Endothelial cell of umbilical vein (primary cell): ENCODE data around the gene POU4F3.

Source experiments
- CTCF ChIP-seq, 2 donors: IDR thresholded peaks; 1 replicate in 1 of 2; 2 replicates in 1 of 2; pipeline ENCODE4 v1.5.1; 2011; ENCODE audit warnings: low read length in 2 of 2, mild to moderate bottlenecking in 2 of 2, moderate library complexity in 2 of 2, control low read depth in 1 of 2, inconsistent platforms in 1 of 2, low read depth in 1 of 2; ENCODE audit not compliant: insufficient read depth in 1 of 2; ENCODE audit errors: extremely low read depth in 1 of 2
- JUN ChIP-seq: IDR thresholded peaks from 2 replicates; pipeline ENCODE4 v1.6.1; 2011; ENCODE audit warnings: borderline replicate concordance, low read depth; ENCODE audit not compliant: insufficient read length, insufficient read depth
- POLR2A ChIP-seq: IDR thresholded peaks from 2 replicates; pipeline ENCODE4 v1.6.1; 2012; ENCODE audit warnings: low read depth, mild to moderate bottlenecking, control low read depth, low read length
- POLR2AphosphoS5 ChIP-seq: IDR thresholded peaks from 2 replicates; pipeline ENCODE4 v1.6.1; 2012; ENCODE audit warnings: low read depth, mild to moderate bottlenecking, control low read depth, low read length, moderate library complexity; ENCODE audit not compliant: insufficient read depth

DNA sequence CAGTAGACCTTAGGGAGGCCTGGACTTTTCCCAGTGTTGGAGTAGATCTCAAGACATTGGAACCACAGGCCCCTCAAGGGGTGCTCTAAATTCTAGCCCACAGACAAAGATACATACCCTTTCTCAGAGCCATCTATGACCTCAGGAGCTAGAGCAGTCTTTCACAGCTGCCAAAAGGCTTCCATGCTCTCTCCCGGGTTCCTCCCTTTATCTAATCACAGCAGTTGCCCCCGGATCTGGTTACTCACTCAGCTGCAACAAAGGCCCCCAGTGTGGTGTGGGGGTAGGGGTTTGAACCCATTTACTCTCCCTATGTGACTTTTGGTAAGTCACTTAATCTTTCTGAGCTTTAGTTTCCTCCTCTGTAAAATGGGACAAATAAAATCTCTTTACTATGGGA is 27.0 kb downstream of the POU4F3 start:
- TF ChIP-seq POLR2A, result no peak
- TF ChIP-seq CTCF (IDR thresholded peaks at IDR 0.05; ENCODE audit: extremely low read depth in 1 of 2, insufficient read depth in 1 of 2, low read depth in 1 of 2, low read length in 2 of 2), result no peak
- TF ChIP-seq POLR2AphosphoS5, result no peak
- no peak for TF ChIP-seq JUN
